GM19438 (cell line): ENCODE results near the gene LDLRAD4.

Experiments
- ATAC-seq: cut with Tn5 transposase; IDR thresholded peaks from one replicate; pipeline ENCODE4 v1.9.1; 2021; ENCODE audit warnings: low read depth; ENCODE audit not compliant: unreplicated experiment

The LDLRAD4 gene

GRCh38 chr18:13279181-13280069 is 60.9 kb downstream of the LDLRAD4 start:
- ATAC-seq: no peak

GRCh38 chr18:13280070-13280795 is 61.7 kb downstream of the LDLRAD4 start:
- no peak for ATAC-seq

- no peak for ATAC-seq
Observed at GRCh38 chr18:13281406-13281805, 62.8 kb downstream of the LDLRAD4 start.

- no peak for ATAC-seq
Observed at GRCh38 chr18:13283746-13284145, 65.2 kb downstream of the LDLRAD4 start.

GRCh38 chr18:13284330-13285027 is 65.9 kb downstream of the LDLRAD4 start:
- ATAC-seq: no peak

GRCh38 chr18:13285874-13286273 is 67.3 kb downstream of the LDLRAD4 start:
- ATAC-seq: no peak

- no peak for ATAC-seq
Observed at GRCh38 chr18:13286456-13287125, 68.0 kb downstream of the LDLRAD4 start.

GRCh38 chr18:13287372-13287771 is 68.8 kb downstream of the LDLRAD4 start:
- no peak for ATAC-seq

- ATAC-seq: no peak
Observed at GRCh38 chr18:13288509-13289133, 70.1 kb downstream of the LDLRAD4 start.

- ATAC-seq: no peak
Observed at GRCh38 chr18:13289481-13290205, 71.1 kb downstream of the LDLRAD4 start.

- no peak for ATAC-seq
Observed at GRCh38 chr18:13290856-13291271, 72.3 kb downstream of the LDLRAD4 start.

GRCh38 chr18:13291299-13291698 is 72.7 kb downstream of the LDLRAD4 start:
- ATAC-seq: no peak

- ATAC-seq: no peak
Observed at GRCh38 chr18:13291745-13292447, 73.3 kb downstream of the LDLRAD4 start.

GRCh38 chr18:13292736-13293135 is 74.2 kb downstream of the LDLRAD4 start:
- no peak for ATAC-seq

GRCh38 chr18:13294309-13294708 is 75.7 kb downstream of the LDLRAD4 start:
- ATAC-seq: no peak

- ATAC-seq: no peak
Observed at GRCh38 chr18:13295894-13296293, 77.3 kb downstream of the LDLRAD4 start.

- ATAC-seq: no peak
Observed at GRCh38 chr18:13296867-13297574, 78.5 kb downstream of the LDLRAD4 start.

- ATAC-seq: no peak
Observed at GRCh38 chr18:13298262-13298661, 79.7 kb downstream of the LDLRAD4 start.
